Heart left ventricle (tissue), 13 donors: ENCODE results near the gene SNRPD3.

Experiments used
- POLR2A ChIP-seq, 2 donors: fragments of 450-650 bp; IDR thresholded peaks; one replicate each; pipeline ENCODE4 v1.6.1; 2017; ENCODE audit warnings: antibody characterized with exemption in 2 of 2, mild to moderate bottlenecking in 2 of 2, moderate library complexity in 2 of 2
- TF ChIP-seq, protein P1 (sequence below), 12 donors: fragments of 200-600 bp; sonication (generic) in 4 of 12; IDR thresholded peaks; one replicate each; pipeline versions ENCODE4 v1.5.0 to v1.8.0; 2018 to 2022; ENCODE audit warnings: antibody characterized with exemption in 12 of 12, mild to moderate bottlenecking in 5 of 12
- donor health status: ischemic (EF 13 %, LVEDD 7.1; RV severe dilation, severe dysfunction).
- donor health status: DM: no; HTN: yes; CAD: no.
- donor health status: DM: no; HTN: no; CAD: no.
- donor health status: ischemic (EF 25% LVEDD 6.9; RV normal size, moderate dysfunction).
- donor health status: ischemic (EF 25% LVEDD 5.7; RV mildly dilated, moderate dysfunction).
- donor health status: ischemic (EF 35%, LVEDD 5.7; RV mildly dilated, moderate dysfunction).
- donor health status: nonischemic (EF 11% LVEDD 7.7; RV severe dilation, severe dysfunction).
- donor health status: DM: yes; HTN: yes; CAD: no.
- donor health status: PGD.
- donor health status: ischemic (EF 29% LVEDD 5.4; RV normal size, mild dysfunction).
- donor health status: nonischemic (EF 23%, LVEDD 6.1; RV moderate dilation, normal function).

DNA sequence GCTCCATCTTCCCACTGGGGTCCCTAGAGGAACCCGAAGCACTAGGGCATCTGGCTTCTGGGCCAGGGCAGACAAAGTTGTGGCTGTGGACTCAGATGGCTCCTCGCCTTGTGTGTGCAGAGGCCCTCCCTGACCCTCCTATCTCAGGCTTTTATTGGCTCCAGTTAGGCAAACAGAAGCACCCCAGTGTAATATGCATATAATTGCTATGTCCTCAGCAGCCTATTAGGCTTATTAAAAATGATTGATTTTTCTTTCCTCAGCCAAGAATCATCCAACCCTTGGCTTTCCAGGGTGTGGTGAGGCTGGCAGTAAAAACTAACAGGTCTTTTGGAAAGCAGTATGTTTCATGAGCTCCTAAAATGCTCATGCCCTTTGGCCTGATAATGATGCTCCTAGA, 38.4 kb upstream of the SNRPD3 start:
- TF ChIP-seq, protein P1, sequence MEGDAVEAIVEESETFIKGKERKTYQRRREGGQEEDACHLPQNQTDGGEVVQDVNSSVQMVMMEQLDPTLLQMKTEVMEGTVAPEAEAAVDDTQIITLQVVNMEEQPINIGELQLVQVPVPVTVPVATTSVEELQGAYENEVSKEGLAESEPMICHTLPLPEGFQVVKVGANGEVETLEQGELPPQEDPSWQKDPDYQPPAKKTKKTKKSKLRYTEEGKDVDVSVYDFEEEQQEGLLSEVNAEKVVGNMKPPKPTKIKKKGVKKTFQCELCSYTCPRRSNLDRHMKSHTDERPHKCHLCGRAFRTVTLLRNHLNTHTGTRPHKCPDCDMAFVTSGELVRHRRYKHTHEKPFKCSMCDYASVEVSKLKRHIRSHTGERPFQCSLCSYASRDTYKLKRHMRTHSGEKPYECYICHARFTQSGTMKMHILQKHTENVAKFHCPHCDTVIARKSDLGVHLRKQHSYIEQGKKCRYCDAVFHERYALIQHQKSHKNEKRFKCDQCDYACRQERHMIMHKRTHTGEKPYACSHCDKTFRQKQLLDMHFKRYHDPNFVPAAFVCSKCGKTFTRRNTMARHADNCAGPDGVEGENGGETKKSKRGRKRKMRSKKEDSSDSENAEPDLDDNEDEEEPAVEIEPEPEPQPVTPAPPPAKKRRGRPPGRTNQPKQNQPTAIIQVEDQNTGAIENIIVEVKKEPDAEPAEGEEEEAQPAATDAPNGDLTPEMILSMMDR (IDR thresholded peaks at IDR 0.05), result no peak
- no peak for TF ChIP-seq POLR2A (IDR thresholded peaks at IDR 0.05)
